Trophoblast cell (in vitro differentiated cells and primary cell): ENCODE results near the gene UBE2I.

Experiments
- DNase-seq, 2 donors: peaks; one replicate each; pipeline ENCODE4 v3.0.0-alpha.2; 2016
- H2AFZ ChIP-seq: 2 replicates; pipeline ENCODE4 v1.6.1; 2013; ENCODE audit warnings: low read length, moderate library complexity, mild to moderate bottlenecking; ENCODE audit not compliant: insufficient read depth, poor library complexity
- H2AK5ac ChIP-seq: 2 replicates; pipeline ENCODE4 v1.6.1; 2013; ENCODE audit warnings: mild to moderate bottlenecking, low read length
- H2BK120ac ChIP-seq: 2 replicates; pipeline ENCODE4 v1.6.1; 2013; ENCODE audit warnings: low read length, mild to moderate bottlenecking, moderate library complexity; ENCODE audit not compliant: insufficient read depth, poor library complexity
- H2BK12ac ChIP-seq: 2 replicates; pipeline ENCODE4 v1.6.1; 2013; ENCODE audit warnings: mild to moderate bottlenecking, low read length, moderate library complexity
- H2BK5ac ChIP-seq: 2 replicates; pipeline ENCODE4 v1.6.1; 2013; ENCODE audit warnings: low read length, low read depth, moderate library complexity, mild to moderate bottlenecking; ENCODE audit not compliant: poor library complexity
- H3K14ac ChIP-seq: 2 replicates; pipeline ENCODE4 v1.6.1; 2013; ENCODE audit warnings: mild to moderate bottlenecking, low read length
- H3K18ac ChIP-seq: 2 replicates; pipeline ENCODE4 v1.6.1; 2013; ENCODE audit warnings: mild to moderate bottlenecking, low read length
- H3K23ac ChIP-seq: 2 replicates; pipeline ENCODE4 v1.6.1; 2013; ENCODE audit warnings: low read length
- H3K27ac ChIP-seq: 2 replicates; pipeline ENCODE4 v1.5.1; 2013; ENCODE audit warnings: low read depth, mild to moderate bottlenecking, inconsistent platforms, low read length, moderate library complexity
- H3K27me3 ChIP-seq: 2 replicates; pipeline ENCODE4 v1.6.1; 2013; ENCODE audit warnings: inconsistent platforms, mild to moderate bottlenecking, low read length, moderate library complexity; ENCODE audit not compliant: insufficient read depth
- H3K36me3 ChIP-seq, 2 experiments: 1 replicate in 1 of 2; 2 replicates in 1 of 2; pipeline ENCODE4 v1.6.1; 2013; ENCODE audit warnings: low read length in 2 of 2, mild to moderate bottlenecking in 2 of 2, moderate library complexity in 1 of 2; ENCODE audit not compliant: insufficient read depth in 2 of 2, control insufficient read depth in 1 of 2
- H3K4ac ChIP-seq: 2 replicates; pipeline ENCODE4 v1.6.1; 2013; ENCODE audit warnings: low read depth, mild to moderate bottlenecking, low read length, moderate library complexity
- H3K4me1 ChIP-seq, 2 experiments: 1 replicate in 1 of 2; 2 replicates in 1 of 2; pipeline ENCODE4 v1.6.1; 2013; ENCODE audit warnings: low read length in 2 of 2, mild to moderate bottlenecking in 2 of 2, moderate library complexity in 1 of 2; ENCODE audit not compliant: insufficient read depth in 2 of 2, control insufficient read depth in 1 of 2
- H3K4me2 ChIP-seq: 2 replicates; pipeline ENCODE4 v1.6.1; 2013; ENCODE audit warnings: inconsistent platforms, mild to moderate bottlenecking, low read length, moderate library complexity
- H3K4me3 ChIP-seq: 2 replicates; pipeline ENCODE4 v1.5.1; 2013; ENCODE audit warnings: mild to moderate bottlenecking, low read depth, low read length, inconsistent platforms
- H3K79me1 ChIP-seq: one replicate; pipeline ENCODE4 v1.6.1; 2013; ENCODE audit warnings: low read length
- H3K79me2 ChIP-seq: 2 replicates; pipeline ENCODE4 v1.6.1; 2013; ENCODE audit warnings: low read length, mild to moderate bottlenecking; ENCODE audit not compliant: control insufficient read depth, insufficient read depth, poor library complexity
- H3K9ac ChIP-seq: 2 replicates; pipeline ENCODE4 v1.6.1; 2013; ENCODE audit warnings: mild to moderate bottlenecking, low read length
- H3K9me3 ChIP-seq: 2 replicates; pipeline ENCODE4 v1.6.1; 2013; ENCODE audit warnings: low read depth, mild to moderate bottlenecking, control low read depth, inconsistent platforms, low read length; ENCODE audit not compliant: insufficient read depth
- H4K12ac ChIP-seq: 2 replicates; pipeline ENCODE4 v1.6.1; 2013; ENCODE audit warnings: low read depth, mild to moderate bottlenecking, low read length, moderate library complexity
- H4K8ac ChIP-seq: 2 replicates; pipeline ENCODE4 v1.6.1; 2013; ENCODE audit warnings: low read depth, mild to moderate bottlenecking, low read length, moderate library complexity
- H4K91ac ChIP-seq: one replicate; pipeline ENCODE4 v1.6.1; 2013; ENCODE audit warnings: low read depth, mild to moderate bottlenecking, low read length, moderate library complexity
- WGBS: extraction: QIAGEN DNeasy Blood & Tissue Kit; methylation state at CpG from one replicate; pipeline ENCODE4 v1.1.7; 2013; ENCODE audit warnings: missing lambda C conversion rate; ENCODE audit not compliant: insufficient read length, insufficient coverage; ENCODE audit errors: extremely low coverage; 5-methylcytosine and 5-hydroxymethylcytosine counted together

UBE2I gene

DNA sequence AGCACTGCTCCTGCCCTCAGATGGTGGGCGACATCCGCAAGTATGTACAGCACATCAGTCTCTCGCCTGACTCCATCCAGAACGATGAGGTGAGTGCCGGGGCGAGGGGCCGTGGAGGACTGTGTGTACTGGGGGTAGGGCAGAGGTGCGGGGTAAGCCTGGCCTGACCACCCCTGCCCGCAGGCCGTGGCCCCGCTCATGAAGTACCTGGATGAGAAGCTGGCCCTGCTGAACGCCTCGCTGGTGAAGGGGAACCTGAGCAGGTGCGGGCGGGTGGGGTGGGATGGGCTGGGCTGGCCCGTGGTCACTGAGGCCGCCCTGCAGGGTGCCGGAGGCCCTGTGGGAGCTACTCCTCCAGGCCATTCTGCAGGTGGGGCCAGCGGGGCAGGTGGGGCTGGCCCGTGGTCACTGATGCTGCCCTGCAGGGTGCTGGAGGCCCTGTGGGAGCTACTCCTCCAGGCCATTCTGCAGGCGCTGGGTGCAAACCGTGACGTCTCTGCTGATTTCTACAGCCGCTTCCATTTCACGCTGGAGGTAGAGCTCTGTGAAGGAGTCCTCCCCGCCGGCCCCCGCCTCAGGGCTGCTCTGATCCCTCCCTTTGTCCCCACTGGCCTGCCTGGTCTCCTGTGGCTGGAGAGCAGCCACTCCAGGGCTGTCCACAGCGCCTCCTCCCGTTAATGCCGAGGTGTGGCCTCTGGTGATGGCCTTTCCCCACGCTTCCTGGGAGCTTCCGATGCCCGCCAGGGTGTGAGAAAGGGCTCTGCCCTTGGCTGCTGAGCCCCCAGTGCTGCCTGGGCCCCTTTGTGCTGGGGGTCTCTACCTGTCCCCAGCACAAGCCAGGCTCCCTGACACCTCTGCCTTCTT is 37.2 kb downstream of the UBE2I start:
- Histone ChIP-seq H2BK120ac (no peak overlapping the region), H3K4ac (no peak overlapping the region), H3K27ac (no peak overlapping the region), H2AFZ (no peak overlapping the region), H4K12ac (peak overlapping the region; percentile 44), H2AK5ac (no peak overlapping the region), H4K8ac (no peak overlapping the region), H2BK5ac (no peak overlapping the region), H3K79me1 (peaks cover 5% of the 10 kb centered on the region), H2BK12ac (no peak overlapping the region), H3K4me2 (no peak overlapping the region), H3K79me2 (peaks cover 5% of the 10 kb centered on the region), H3K4me1 (peaks cover 5 to 11% of the 10 kb centered on the region in 2 experiments), H3K14ac (no peak overlapping the region), H3K9me3 (peaks cover 2% of the 10 kb centered on the region), H3K9ac (no peak overlapping the region), H3K36me3 (peaks cover 31 to 32% of the 10 kb centered on the region in 2 experiments), H3K23ac (no peak overlapping the region), H4K91ac (no peak overlapping the region), H3K18ac (no peak overlapping the region), H3K4me3 (no peak overlapping the region), H3K27me3 (no peaks in the 10 kb centered on the region)
- no CpG with 5 or more reads among the region's 34 CpGs for WGBS
- peak; percentile 13 to 43 for DNase-seq

- Histone ChIP-seq H3K27me3 (no peaks in the 10 kb centered on the region), H3K36me3 (peaks cover 31 to 32% of the 10 kb centered on the region in 2 experiments), H3K18ac (no peak overlapping the region), H4K8ac (no peak overlapping the region), H2AFZ (no peak overlapping the region), H3K14ac (no peak overlapping the region), H2AK5ac (no peak overlapping the region), H3K4me3 (no peak overlapping the region), H3K9me3 (peaks cover 2% of the 10 kb centered on the region), H3K23ac (no peak overlapping the region), H2BK12ac (no peak overlapping the region), H3K79me1 (peaks cover 8% of the 10 kb centered on the region), H3K4me2 (no peak overlapping the region), H4K12ac (no peak overlapping the region), H3K9ac (no peak overlapping the region), H4K91ac (no peak overlapping the region), H2BK120ac (no peak overlapping the region), H2BK5ac (no peak overlapping the region), H3K4ac (no peak overlapping the region), H3K4me1 (peaks cover 5 to 11% of the 10 kb centered on the region in 2 experiments), H3K79me2 (peaks cover 9% of the 10 kb centered on the region), H3K27ac (no peak overlapping the region)
- WGBS: no CpG with 5 or more reads among the region's 31 CpGs
- DNase-seq: no peak
These were observed 37.9 kb downstream of the UBE2I start for GRCh38 chr16:1347286-1347855.

- no peak overlapping the region for H3K4me2 ChIP-seq
- peaks cover 31 to 32% of the 10 kb centered on the region in 2 experiments for H3K36me3 ChIP-seq
- no peak overlapping the region for H2BK120ac ChIP-seq
- H3K4me1 ChIP-seq: peaks cover 8 to 9% of the 10 kb centered on the region in 2 experiments
- no CpG with 5 or more reads among the region's 29 CpGs for WGBS
- peaks cover 9% of the 10 kb centered on the region for H3K79me2 ChIP-seq
- no peak overlapping the region for H2BK5ac ChIP-seq
- no peak overlapping the region for H2AFZ ChIP-seq
- no peaks in the 10 kb centered on the region for H3K9me3 ChIP-seq
- no peak overlapping the region for H3K23ac ChIP-seq
- no peak overlapping the region for H4K12ac ChIP-seq
- no peak overlapping the region for H2BK12ac ChIP-seq
- no peak overlapping the region for H3K27ac ChIP-seq
- no peak for DNase-seq
- no peak overlapping the region for H2AK5ac ChIP-seq
- no peak overlapping the region for H4K8ac ChIP-seq
- H4K91ac ChIP-seq: no peak overlapping the region
- H3K79me1 ChIP-seq: peaks cover 8% of the 10 kb centered on the region
- no peak overlapping the region for H3K4ac ChIP-seq
- H3K18ac ChIP-seq: no peak overlapping the region
- no peaks in the 10 kb centered on the region for H3K27me3 ChIP-seq
- no peak overlapping the region for H3K9ac ChIP-seq
- no peak overlapping the region for H3K14ac ChIP-seq
- no peak overlapping the region for H3K4me3 ChIP-seq
These were observed 38.5 kb downstream of the UBE2I start for GRCh38 chr16:1347962-1348361.

DNA sequence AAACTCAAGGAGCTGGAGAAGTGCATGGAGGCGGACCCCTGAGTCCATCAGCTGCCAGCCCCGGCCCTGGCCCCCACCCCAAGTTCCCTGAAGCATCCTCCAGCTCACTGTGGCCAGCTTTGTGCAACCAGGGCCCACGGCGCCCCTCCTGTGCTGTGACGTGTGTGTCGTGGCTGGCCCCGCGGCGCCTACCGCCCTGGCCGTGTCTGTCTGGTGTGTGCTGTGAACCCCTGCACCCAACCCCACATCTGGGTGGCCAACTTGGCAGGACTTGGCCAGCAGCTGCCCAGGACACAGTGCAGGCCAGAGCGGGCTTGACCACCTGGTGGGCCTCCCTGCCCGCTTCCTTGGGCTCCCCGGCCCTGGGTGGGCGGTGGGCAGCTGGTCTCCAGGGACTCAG is 39.0 kb downstream of the UBE2I start:
- no peak overlapping the region for H2BK120ac ChIP-seq
- H3K27me3 ChIP-seq: no peaks in the 10 kb centered on the region
- no peak overlapping the region for H3K9ac ChIP-seq
- H4K8ac ChIP-seq: no peak overlapping the region
- H3K18ac ChIP-seq: no peak overlapping the region
- no peak overlapping the region for H3K4ac ChIP-seq
- no peak overlapping the region for H3K27ac ChIP-seq
- peaks cover 8% of the 10 kb centered on the region for H3K79me1 ChIP-seq
- H3K4me1 ChIP-seq: peaks cover 8 to 9% of the 10 kb centered on the region in 2 experiments
- H2AFZ ChIP-seq: no peak overlapping the region
- peaks cover 9% of the 10 kb centered on the region for H3K79me2 ChIP-seq
- no peak overlapping the region for H2BK12ac ChIP-seq
- H4K12ac ChIP-seq: no peak overlapping the region
- no peak overlapping the region for H3K14ac ChIP-seq
- H3K23ac ChIP-seq: no peak overlapping the region
- no peak overlapping the region for H2AK5ac ChIP-seq
- no peaks in the 10 kb centered on the region for H3K9me3 ChIP-seq
- DNase-seq: no peak
- H3K36me3 ChIP-seq: peaks cover 31 to 32% of the 10 kb centered on the region in 2 experiments
- H3K4me3 ChIP-seq: no peak overlapping the region
- H3K4me2 ChIP-seq: no peak overlapping the region
- no CpG with 5 or more reads among the region's 15 CpGs for WGBS
- H4K91ac ChIP-seq: no peak overlapping the region
- H2BK5ac ChIP-seq: no peak overlapping the region
